ENCODE results near the gene LCMT2.
A peak's percentile ranks its signal among the peaks of the same experiment; 100 is the strongest.

LCMT2 gene

DNA sequence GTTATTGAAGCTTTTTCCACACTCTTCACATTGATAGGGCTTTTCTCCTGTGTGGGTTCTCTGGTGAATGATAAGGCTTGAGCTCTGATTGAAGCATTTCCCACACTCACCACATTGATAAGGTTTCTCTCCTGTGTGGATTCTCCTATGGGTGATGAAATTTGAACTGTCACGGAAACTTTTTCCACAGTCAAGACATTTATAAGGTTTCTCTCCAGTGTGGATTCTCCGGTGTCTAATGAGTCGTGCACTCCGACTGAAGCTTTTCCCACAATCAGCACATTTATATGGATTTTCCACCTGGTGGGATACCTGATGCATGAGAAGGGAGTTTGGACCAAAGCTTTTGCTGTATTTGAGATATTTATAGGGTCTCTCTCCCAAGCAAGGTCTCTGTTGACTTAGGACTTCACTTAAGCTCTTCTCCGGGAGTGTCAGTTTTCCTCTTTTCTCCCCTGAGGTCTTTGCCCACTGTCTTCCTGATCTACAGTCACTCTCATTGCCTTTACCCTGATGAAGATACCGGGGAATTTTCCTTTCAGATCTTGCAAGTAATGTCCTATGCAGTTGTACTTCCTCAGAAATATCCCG, 31.0 kb upstream of the LCMT2 start:
- TF ChIP-seq, protein P1, sequence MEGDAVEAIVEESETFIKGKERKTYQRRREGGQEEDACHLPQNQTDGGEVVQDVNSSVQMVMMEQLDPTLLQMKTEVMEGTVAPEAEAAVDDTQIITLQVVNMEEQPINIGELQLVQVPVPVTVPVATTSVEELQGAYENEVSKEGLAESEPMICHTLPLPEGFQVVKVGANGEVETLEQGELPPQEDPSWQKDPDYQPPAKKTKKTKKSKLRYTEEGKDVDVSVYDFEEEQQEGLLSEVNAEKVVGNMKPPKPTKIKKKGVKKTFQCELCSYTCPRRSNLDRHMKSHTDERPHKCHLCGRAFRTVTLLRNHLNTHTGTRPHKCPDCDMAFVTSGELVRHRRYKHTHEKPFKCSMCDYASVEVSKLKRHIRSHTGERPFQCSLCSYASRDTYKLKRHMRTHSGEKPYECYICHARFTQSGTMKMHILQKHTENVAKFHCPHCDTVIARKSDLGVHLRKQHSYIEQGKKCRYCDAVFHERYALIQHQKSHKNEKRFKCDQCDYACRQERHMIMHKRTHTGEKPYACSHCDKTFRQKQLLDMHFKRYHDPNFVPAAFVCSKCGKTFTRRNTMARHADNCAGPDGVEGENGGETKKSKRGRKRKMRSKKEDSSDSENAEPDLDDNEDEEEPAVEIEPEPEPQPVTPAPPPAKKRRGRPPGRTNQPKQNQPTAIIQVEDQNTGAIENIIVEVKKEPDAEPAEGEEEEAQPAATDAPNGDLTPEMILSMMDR (IDR thresholded peaks at IDR 0.05; ENCODE audit: low read length, missing control alignments), result no peak
- no peak overlapping the region for H3K4me3 ChIP-seq (replicated peaks; ENCODE audit: low read depth, low read length)
- DNase-seq (ENCODE audit: low read depth), result peak; percentile 3

DNA sequence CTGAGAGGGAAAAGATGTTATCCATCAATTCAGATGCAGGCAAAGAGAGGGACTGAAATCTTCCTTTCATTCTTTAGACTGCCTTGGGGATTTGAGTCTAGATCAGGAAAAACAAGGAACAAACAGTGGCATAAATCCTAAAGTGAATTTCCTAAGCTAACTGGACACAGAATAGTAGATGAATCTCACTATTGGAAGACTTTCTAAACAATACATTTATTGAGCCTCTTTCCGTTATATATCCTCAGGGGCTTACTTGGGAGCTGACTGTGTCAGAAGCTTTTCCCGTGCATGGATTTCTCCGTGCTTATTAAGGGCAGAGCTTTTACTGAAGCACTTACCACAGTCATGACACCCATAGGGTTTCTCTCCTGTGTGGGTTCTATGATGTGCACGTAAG, 30.4 kb upstream of the LCMT2 start:
- no peak overlapping the region for H3K4me3 ChIP-seq (replicated peaks; ENCODE audit: low read depth, low read length)
- TF ChIP-seq, protein P1 (IDR thresholded peaks at IDR 0.05; ENCODE audit: low read length, missing control alignments), result no peak
- DNase-seq (ENCODE audit: low read depth), result no peak

DNA sequence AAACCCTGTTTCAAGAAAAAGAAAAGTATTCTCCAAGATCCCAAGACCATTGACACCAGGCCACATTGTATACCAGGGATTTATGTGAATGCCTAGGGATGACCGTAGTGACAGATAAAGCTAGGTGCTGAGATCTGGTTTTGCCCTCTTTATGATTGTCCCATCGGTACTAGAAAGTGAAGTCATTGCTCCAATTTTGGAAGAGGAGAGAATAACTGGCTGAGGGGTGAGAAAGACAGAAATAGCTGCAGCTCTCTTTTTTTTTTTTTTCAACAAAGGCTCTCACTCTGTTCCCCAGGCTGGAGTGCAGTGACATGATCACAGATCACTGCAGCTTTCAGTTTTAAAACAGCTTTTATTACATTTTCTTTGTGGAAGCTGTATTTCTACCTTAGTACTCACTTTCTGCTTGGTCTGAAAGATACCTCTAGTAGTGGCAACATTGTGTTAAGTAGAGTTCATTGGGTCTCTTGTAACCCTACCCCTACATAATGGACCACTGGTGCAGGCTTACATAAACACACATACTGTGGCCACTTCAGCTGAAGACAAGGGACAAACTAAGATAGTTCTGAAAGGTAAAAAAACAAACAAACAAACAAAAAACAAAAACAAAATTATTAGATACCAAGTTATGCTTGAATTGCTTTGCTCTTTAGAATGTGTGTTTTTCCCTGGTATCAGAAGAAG, 22.5 kb upstream of the LCMT2 start:
- DNase-seq (ENCODE audit: low read depth), result no peak
- TF ChIP-seq, protein P1 (IDR thresholded peaks at IDR 0.05; ENCODE audit: low read length, missing control alignments), result no peak

DNA sequence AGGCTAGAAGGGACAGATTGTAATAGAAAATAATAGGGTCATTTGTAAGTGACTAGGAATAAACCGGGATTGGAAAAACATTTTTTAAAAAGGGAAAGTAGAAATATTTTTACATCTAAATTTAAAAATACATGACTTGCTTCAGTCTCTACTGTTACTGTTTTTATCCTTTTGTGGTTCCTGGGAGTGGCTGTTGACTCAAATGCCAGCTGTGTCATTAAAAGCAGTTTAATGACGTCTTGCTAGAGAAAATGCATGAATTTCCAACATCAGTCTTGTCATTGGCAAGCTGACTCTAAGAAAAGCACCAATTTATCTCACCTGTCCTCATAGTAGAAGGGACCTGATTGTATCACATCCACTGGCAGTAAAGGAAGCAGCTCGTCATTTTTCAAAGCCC, 16.7 kb upstream of the LCMT2 start:
- TF ChIP-seq, protein P1 (IDR thresholded peaks at IDR 0.05; ENCODE audit: low read length, missing control alignments), result no peak
- H3K4me3 ChIP-seq (replicated peaks; ENCODE audit: low read depth, low read length), result no peak overlapping the region
- no peak for DNase-seq (ENCODE audit: low read depth)

More for the DNA sequence above, 22.5 kb upstream of the LCMT2 start:
- H3K4me3 ChIP-seq (replicated peaks; ENCODE audit: low read depth, low read length), result no peak overlapping the region

DNA sequence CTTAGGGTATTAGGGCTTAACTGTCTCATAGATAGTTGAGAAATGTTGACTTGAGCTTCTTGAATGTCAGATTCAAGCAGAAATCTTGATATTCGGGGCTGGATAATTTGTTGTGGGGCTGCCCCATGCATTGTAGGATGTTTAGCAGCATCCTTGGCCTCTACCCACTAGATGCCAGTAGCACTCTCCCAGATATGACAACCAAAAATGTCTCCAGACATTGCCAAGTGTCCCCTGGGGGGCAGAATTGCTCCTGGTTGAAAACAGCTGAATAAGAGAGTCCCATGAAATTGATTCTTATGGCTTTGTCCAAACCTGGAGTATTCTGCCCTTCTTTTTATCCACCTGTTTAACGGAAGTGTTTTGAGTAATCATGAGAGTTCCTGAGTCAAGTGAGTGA, 15.9 kb upstream of the LCMT2 start:
- H3K4me3 ChIP-seq (replicated peaks; ENCODE audit: low read depth, low read length), result no peak overlapping the region
- TF ChIP-seq, protein P1 (IDR thresholded peaks at IDR 0.05; ENCODE audit: low read length, missing control alignments), result no peak
- DNase-seq (ENCODE audit: low read depth), result no peak

DNA sequence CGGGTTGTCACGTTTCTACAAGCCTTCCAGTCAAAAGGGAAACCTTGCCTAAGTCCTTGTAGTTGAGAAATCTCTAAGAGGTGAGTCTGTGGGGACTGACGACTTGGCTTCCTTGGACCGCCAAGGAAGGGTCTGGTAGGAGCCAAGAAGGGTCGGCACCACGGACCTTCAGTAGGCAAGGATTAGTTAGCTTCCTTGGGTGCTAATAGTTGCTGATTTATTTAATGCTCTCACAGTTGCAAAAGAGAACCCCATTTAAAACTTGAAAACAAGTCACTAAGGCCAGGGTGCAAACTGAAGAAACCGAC, 361 bp upstream of the LCMT2 start:
- DNase-seq (ENCODE audit: low read depth), result no peak
- TF ChIP-seq, protein P1 (IDR thresholded peaks at IDR 0.05; ENCODE audit: low read length, missing control alignments), result no peak
- H3K4me3 ChIP-seq (replicated peaks; ENCODE audit: low read depth, low read length), result peak overlapping the region; percentile 76

Measured in fibroblast of pulmonary artery (primary cell).